Activated CD4-positive, alpha-beta memory T cell treated with anti-CD3 and anti-CD28 coated beads, Interleukin-2, amount 10 ng/mL, durations not matched to agents 7 days and 5 days (primary cell): ENCODE measurements around the gene GMIP. TPM values are rescaled to one million over a fixed set of nuclear protein-coding genes. Genes with fewer than 3 reads are reported as not detected.
A peak's percentile ranks its signal among the peaks of the same experiment; 100 is the strongest.
"Not testable (repeated sequence)": the region's sequence is repeated elsewhere in the genome, so short reads cannot be mapped to it uniquely, and the experiment has no call there.

ENCODE experiments used
- CTCF ChIA-PET: fragments of 350-600 bp; sonication (Branson Sonifier 250); formaldehyde crosslinking; loops from one replicate; lab custom pipeline; 2021; ENCODE audit warnings: antibody characterized with exemption, inconsistent platforms; lab: Charles Lee
- POLR2A ChIA-PET: fragments of 350-600 bp; sonication (Branson Sonifier 250); formaldehyde crosslinking; loops from one replicate; lab custom pipeline; 2021; ENCODE audit warnings: antibody characterized with exemption; lab: Charles Lee
- DNase-seq: peaks from one replicate; pipeline ENCODE4 v3.0.0-alpha.2; 2020
- H3K27ac Mint-ChIP-seq: one replicate; pipeline ENCODE4 v1.8.0; 2021; ENCODE audit warnings: mild to moderate bottlenecking, mixed read lengths
- H3K27me3 Mint-ChIP-seq: one replicate; pipeline ENCODE4 v1.8.0; 2021; ENCODE audit warnings: mixed read lengths
- H3K36me3 Mint-ChIP-seq: one replicate; pipeline ENCODE4 v1.8.0; 2021; ENCODE audit warnings: low read depth, mixed read lengths
- H3K4me1 Mint-ChIP-seq: one replicate; pipeline ENCODE4 v1.8.0; 2021; ENCODE audit warnings: mixed read lengths
- H3K4me3 Mint-ChIP-seq: one replicate; pipeline ENCODE4 v1.8.0; 2021; ENCODE audit warnings: mild to moderate bottlenecking, mixed read lengths
- H3K9me3 Mint-ChIP-seq: one replicate; pipeline ENCODE4 v1.8.0; 2021; ENCODE audit warnings: mixed read lengths
- total RNA-seq, 2 experiments: library from RNA; stranded (reverse); gene quantifications; one replicate each; pipeline ENCODE4 v1.2.3, GENCODE V29; 2021

Gene GMIP
- total RNA-seq, 2 experiments from 2014 or later: 111 to 112 TPM

GRCh38 chr19:19618219-19619051 lies 25.0 kb downstream of the GMIP start, which contains the start of gene PBX4:
Gene PBX4, minus strand, starts transcription at chr19:19618687. Its CDS starts 58 bp downstream, at chr19:19618629.
- peak; percentile 99 for DNase-seq
- Mint-ChIP-seq H3K4me3 (peak within 1 kb of the TSS; percentile 99), H3K27me3 (no peaks in the 10 kb centered on the region), H3K27ac (peak within 1 kb of the TSS; percentile 86), H3K4me1 (peaks cover 49% of the 10 kb centered on the region), H3K36me3 (peaks cover 41% of the 10 kb centered on the region), H3K9me3 (no peaks in the 10 kb centered on the region)
- CTCF ChIA-PET: interaction anchor here (0.9 to 1.5 kb wide), 2 partner anchors 11 to 12 kb away, joined by 3 to 6 read pairs; no protein-coding TSS in a partner anchor
- POLR2A ChIA-PET: interaction anchor here (0.8 to 10.6 kb wide), 9 partner anchors 9 to 158 kb away, joined by 3 to 118 read pairs (median 6); partner anchors contain the start of gene ZNF101

GRCh38 chr19:19615086-19615485 lies 28.4 kb downstream of the GMIP start:
- peaks cover 47% of the 10 kb centered on the region for H3K36me3 Mint-ChIP-seq
- peak overlapping the region; percentile 91 for H3K27ac Mint-ChIP-seq
- ChIA-PET CTCF (interaction anchor here (0.9 kb wide), 1 partner anchor 61 kb away, joined by 5 read pairs; no protein-coding TSS in a partner anchor), POLR2A (interaction anchor here (1.2 to 10.6 kb wide), 4 partner anchors 13 to 54 kb away, joined by 3 to 118 read pairs (median 8); no protein-coding TSS in a partner anchor)
- no peaks in the 10 kb centered on the region for H3K27me3 Mint-ChIP-seq
- no peaks in the 10 kb centered on the region for H3K9me3 Mint-ChIP-seq
- DNase-seq: peak; percentile 64
- H3K4me3 Mint-ChIP-seq: peak overlapping the region; percentile 73
- peaks cover 66% of the 10 kb centered on the region for H3K4me1 Mint-ChIP-seq

- no peaks in the 10 kb centered on the region for H3K9me3 Mint-ChIP-seq
- H3K4me1 Mint-ChIP-seq: peaks cover 68% of the 10 kb centered on the region
- H3K36me3 Mint-ChIP-seq: peaks cover 60% of the 10 kb centered on the region
- peak overlapping the region; percentile 21 for H3K27ac Mint-ChIP-seq
- no peak overlapping the region for H3K4me3 Mint-ChIP-seq
- POLR2A ChIA-PET: interaction anchor here (1.0 to 10.6 kb wide), 6 partner anchors 11 to 97 kb away, joined by 4 to 118 read pairs (median 6); partner anchors contain the start of genes ATP13A1 and NDUFA13
- no peak for DNase-seq
- no peaks in the 10 kb centered on the region for H3K27me3 Mint-ChIP-seq
- CTCF ChIA-PET: interaction anchor here (0.8 kb wide), 1 partner anchor 61 kb away, joined by 3 read pairs; no protein-coding TSS in a partner anchor
These were observed 30.0 kb downstream of the GMIP start for GRCh38 chr19:19613506-19613905.

- ChIA-PET CTCF (interaction anchor here (1.0 to 1.1 kb wide), 2 partner anchors 56 to 78 kb away, joined by 3 read pairs; no protein-coding TSS in a partner anchor), POLR2A (interaction anchor here (1.1 to 1.4 kb wide), 3 partner anchors 13 to 21 kb away, joined by 4 to 5 read pairs (median 4); no protein-coding TSS in a partner anchor)
- Mint-ChIP-seq H3K27ac (no peak overlapping the region), H3K4me1 (peaks cover 72% of the 10 kb centered on the region), H3K4me3 (no peak overlapping the region), H3K9me3 (no peaks in the 10 kb centered on the region), H3K27me3 (no peaks in the 10 kb centered on the region), H3K36me3 (peaks cover 64% of the 10 kb centered on the region)
- no peak for DNase-seq
These were observed 32.9 kb downstream of the GMIP start for GRCh38 chr19:19610376-19611202.

GRCh38 chr19:19606686-19607085 lies 36.8 kb downstream of the GMIP start:
- CTCF ChIA-PET: interaction anchor here (0.9 to 2.9 kb wide), 7 partner anchors 9 to 75 kb away, joined by 3 to 16 read pairs (median 6); partner anchors contain the start of genes GMIP and PBX4
- Mint-ChIP-seq H3K4me1 (peaks cover 71% of the 10 kb centered on the region), H3K4me3 (peak overlapping the region; percentile 41), H3K36me3 (peaks cover 55% of the 10 kb centered on the region), H3K27ac (peak overlapping the region; percentile 98)
- H3K27me3 Mint-ChIP-seq, H3K9me3 Mint-ChIP-seq, DNase-seq: not testable (repeated sequence)
- POLR2A ChIA-PET: interaction anchor here (1.1 to 11.6 kb wide), 11 partner anchors 10 to 92 kb away, joined by 3 to 118 read pairs (median 5); partner anchors contain the start of genes NDUFA13, PBX4, TSSK6 and ZNF101

- DNase-seq: peak; percentile 65
- Mint-ChIP-seq H3K9me3 (no peaks in the 10 kb centered on the region), H3K4me3 (peak overlapping the region; percentile 41), H3K4me1 (peaks cover 76% of the 10 kb centered on the region), H3K36me3 (peaks cover 60% of the 10 kb centered on the region), H3K27me3 (no peaks in the 10 kb centered on the region), H3K27ac (peak overlapping the region; percentile 98)
- CTCF ChIA-PET: interaction anchor here (0.6 to 2.9 kb wide), 10 partner anchors 9 to 1172 kb away, joined by 3 to 16 read pairs (median 6); partner anchors contain the start of genes GMIP and PBX4
- POLR2A ChIA-PET: interaction anchor here (1.1 to 11.6 kb wide), 14 partner anchors 9 to 91 kb away, joined by 3 to 118 read pairs (median 4); partner anchors contain the start of genes ATP13A1, LPAR2, NDUFA13 and PBX4
These were observed 37.4 kb downstream of the GMIP start for GRCh38 chr19:19606021-19606420.

- no peak for DNase-seq
- Mint-ChIP-seq H3K4me3 (no peak overlapping the region), H3K27ac (peak overlapping the region; percentile 89), H3K4me1 (peaks cover 79% of the 10 kb centered on the region), H3K27me3 (no peaks in the 10 kb centered on the region), H3K9me3 (no peaks in the 10 kb centered on the region), H3K36me3 (peaks cover 43% of the 10 kb centered on the region)
- ChIA-PET CTCF (interaction anchor here (0.6 to 3.3 kb wide), 4 partner anchors 12 to 162 kb away, joined by 3 to 14 read pairs (median 4); no protein-coding TSS in a partner anchor), POLR2A (interaction anchor here (0.6 to 11.6 kb wide), 8 partner anchors 13 to 99 kb away, joined by 3 to 118 read pairs (median 8); partner anchors contain the start of genes ATP13A1, PBX4 and ZNF101)
These were observed 40.6 kb downstream of the GMIP start for GRCh38 chr19:19602713-19603324.

- Mint-ChIP-seq H3K4me3 (peak overlapping the region; percentile 31), H3K27me3 (no peaks in the 10 kb centered on the region), H3K4me1 (peaks cover 80% of the 10 kb centered on the region), H3K9me3 (no peaks in the 10 kb centered on the region), H3K36me3 (peaks cover 43% of the 10 kb centered on the region), H3K27ac (peak overlapping the region; percentile 89)
- ChIA-PET POLR2A (interaction anchor here (0.6 to 11.6 kb wide), 8 partner anchors 12 to 98 kb away, joined by 3 to 118 read pairs (median 8); partner anchors contain the start of genes ATP13A1, PBX4 and ZNF101), CTCF (interaction anchor here (0.6 to 3.3 kb wide), 3 partner anchors 12 to 163 kb away, joined by 3 to 14 read pairs (median 4); no protein-coding TSS in a partner anchor)
- DNase-seq: peak; percentile 39
These were observed 41.2 kb downstream of the GMIP start for GRCh38 chr19:19602136-19602712.

GRCh38 chr19:19600793-19601330 lies 42.6 kb downstream of the GMIP start:
- Mint-ChIP-seq H3K36me3 (peaks cover 38% of the 10 kb centered on the region), H3K27ac (peak overlapping the region; percentile 89), H3K4me3 (no peak overlapping the region), H3K27me3 (no peaks in the 10 kb centered on the region), H3K4me1 (peaks cover 76% of the 10 kb centered on the region), H3K9me3 (no peaks in the 10 kb centered on the region)
- CTCF ChIA-PET: interaction anchor here (0.6 to 3.3 kb wide), 2 partner anchors 10 to 1320 kb away, joined by 3 to 14 read pairs; partner anchors contain the start of gene JUND
- POLR2A ChIA-PET: interaction anchor here (3.5 to 11.6 kb wide), 4 partner anchors 11 to 68 kb away, joined by 12 to 118 read pairs (median 43); partner anchors contain the start of genes ATP13A1, PBX4 and ZNF101
- no peak for DNase-seq

GRCh38 chr19:19598728-19599451 lies 44.6 kb downstream of the GMIP start:
- not testable (repeated sequence) for H3K9me3 Mint-ChIP-seq, H3K27me3 Mint-ChIP-seq
- peak overlapping the region; percentile 95 for H3K27ac Mint-ChIP-seq
- peaks cover 49% of the 10 kb centered on the region for H3K36me3 Mint-ChIP-seq
- peak overlapping the region; percentile 69 for H3K4me3 Mint-ChIP-seq
- ChIA-PET POLR2A (interaction anchor here (0.9 to 11.6 kb wide), 8 partner anchors 8 to 83 kb away, joined by 3 to 118 read pairs (median 8); partner anchors contain the start of genes ATP13A1, LPAR2, NDUFA13 and PBX4), CTCF (interaction anchor here (0.7 to 1.2 kb wide), 2 partner anchors 26 to 67 kb away, joined by 4 to 5 read pairs; no protein-coding TSS in a partner anchor)
- peak; percentile 76 for DNase-seq
- peaks cover 84% of the 10 kb centered on the region for H3K4me1 Mint-ChIP-seq
